GM20431 (cell line): Measurements from ENCODE around the gene NEB.
"Not testable (repeated sequence)": the region's sequence is repeated elsewhere in the genome, so short reads cannot be mapped to it uniquely, and the experiment has no call there.

Experiments
- in situ Hi-C: fragments of 300-500 bp; cut with MseI, MboI; formaldehyde crosslinking; loops from one replicate; pipeline ENCODE4 v1.15.0; 2020; ENCODE audit warnings: low sequenced_read_pairs; ENCODE audit not compliant: unreplicated experiment

Gene NEB

DNA sequence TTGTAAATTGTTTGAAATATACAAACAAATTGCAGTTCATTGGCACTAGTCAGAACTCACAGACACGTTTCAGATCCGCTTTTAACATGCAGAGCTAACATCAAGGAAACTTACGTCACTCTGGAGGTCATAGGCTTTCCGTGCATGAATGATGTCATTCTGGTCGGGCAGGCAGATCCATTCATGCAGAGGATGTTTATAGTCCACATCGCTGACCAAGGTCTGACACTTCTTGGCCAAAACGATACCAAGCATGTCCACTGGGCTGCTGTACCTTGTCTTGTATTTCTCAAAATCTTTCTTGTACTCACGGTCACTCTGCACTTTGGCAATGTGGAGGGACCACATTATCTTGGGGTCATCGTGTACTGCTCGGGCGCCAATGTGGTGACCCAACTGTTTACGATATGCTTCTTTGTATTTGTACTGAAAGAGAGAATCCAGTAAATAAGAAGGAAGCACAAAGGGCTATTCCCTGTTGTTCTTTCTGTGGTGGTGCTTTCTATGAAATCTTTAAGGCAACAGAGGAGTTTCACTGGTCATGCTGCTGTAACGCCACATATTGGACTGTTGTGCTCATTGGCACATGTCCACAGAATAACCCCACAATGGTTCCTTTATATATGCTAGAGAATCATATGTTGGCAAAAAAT, 114.8 kb downstream of the NEB start:
- in situ Hi-C loops: no loop called here

- in situ Hi-C loops: no loop called here
These were observed 117.4 kb downstream of the NEB start for GRCh38 chr2:151616760-151617339.

DNA sequence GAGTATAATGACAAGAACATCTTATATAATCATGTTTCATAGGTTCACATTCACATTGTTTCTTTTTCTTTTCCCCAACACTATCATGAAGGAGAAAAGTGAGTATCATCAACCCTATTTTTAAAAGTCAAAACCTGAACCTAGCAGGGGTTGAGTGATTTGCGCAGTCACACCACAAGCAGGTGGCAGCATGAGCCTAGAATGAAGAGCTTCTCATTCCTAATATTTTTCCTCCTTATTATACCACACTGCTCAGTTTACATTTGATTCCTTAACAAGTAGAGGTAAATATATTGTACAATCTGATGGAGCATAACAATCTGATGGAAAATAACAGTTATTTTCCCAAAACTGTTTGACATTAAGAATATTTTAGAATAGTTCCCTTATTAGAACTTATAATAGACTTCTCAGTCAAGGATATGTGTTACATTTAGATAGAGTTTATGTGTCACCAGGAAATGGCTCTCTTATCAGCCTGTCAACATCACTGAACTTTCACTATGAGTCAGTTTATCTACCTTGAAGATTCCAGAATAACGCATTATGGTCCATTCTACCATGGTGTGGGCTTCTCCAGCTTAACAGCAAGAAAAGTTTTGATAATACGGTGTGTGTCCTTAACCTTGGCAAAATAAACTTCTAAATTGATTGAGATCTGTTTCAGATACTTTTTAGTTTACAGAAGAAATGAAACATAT, 119.5 kb downstream of the NEB start:
- in situ Hi-C loops: no loop called here

- in situ Hi-C loops: no loop called here
These were observed 120.1 kb downstream of the NEB start for GRCh38 chr2:151614159-151614558.

DNA sequence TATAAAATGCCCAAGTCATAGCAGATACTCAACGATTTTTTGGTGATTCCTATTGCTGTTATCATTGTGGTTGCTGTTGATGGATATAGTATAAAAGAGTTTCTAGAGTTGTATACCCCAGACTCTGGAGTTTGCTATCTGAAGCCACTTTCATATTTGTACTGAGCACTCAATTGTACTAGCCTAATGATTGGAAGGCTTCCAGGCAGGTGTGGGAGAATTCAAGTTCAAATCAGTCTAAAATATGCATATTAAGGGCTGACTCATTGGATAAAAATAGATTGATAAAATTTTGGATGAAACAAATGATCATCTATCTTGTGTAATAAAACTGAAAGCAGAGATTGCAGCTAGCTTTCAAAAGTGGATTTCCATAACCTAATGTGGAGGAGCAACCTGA, 122.9 kb downstream of the NEB start:
- in situ Hi-C loops: no loop called here

DNA sequence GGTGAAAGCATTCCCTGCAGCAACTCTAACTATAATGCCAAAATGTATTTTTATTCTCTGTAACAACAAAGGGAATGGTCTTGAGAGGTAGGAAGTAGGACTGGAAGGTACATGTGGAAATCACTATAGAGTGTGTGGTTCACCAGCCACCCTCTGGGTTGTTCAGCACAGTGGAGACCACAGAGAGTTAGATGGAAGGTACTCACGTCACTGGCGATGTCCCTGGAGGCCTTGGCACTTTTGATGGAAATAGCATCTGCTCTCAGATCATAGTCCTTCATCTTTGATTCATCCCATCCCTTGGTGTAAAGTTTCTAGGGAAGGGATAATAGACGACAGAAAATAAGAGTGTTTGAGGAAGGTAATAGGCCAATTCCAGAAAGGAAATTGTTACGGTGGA, 124.0 kb downstream of the NEB start:
- in situ Hi-C loops: no loop called here

DNA sequence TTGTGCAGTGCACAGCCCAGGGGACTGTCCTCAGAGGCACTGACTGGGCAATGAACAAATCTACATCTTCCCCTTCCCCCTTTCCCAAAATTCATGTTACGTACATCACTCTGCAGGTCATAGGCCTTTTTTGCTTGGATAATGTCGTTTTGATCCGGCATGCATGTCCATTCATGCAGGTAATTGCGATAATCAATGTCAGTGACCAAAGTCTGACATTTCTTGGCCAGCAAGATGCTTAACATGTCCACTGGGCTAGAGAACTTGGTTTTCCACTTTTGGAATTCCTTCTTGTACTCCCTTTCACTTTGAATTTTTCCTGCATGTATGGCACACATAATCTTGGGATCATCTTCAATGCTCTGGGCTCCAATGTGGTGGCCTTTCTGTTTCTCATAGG, 124.6 kb downstream of the NEB start:
- in situ Hi-C loops: no loop called here

- in situ Hi-C loops: not testable (repeated sequence)
These were observed 126.5 kb downstream of the NEB start for GRCh38 chr2:151607459-151608424.

GRCh38 chr2:151603530-151603929, 130.7 kb downstream of the NEB start:
- in situ Hi-C loops: not testable (repeated sequence)

DNA sequence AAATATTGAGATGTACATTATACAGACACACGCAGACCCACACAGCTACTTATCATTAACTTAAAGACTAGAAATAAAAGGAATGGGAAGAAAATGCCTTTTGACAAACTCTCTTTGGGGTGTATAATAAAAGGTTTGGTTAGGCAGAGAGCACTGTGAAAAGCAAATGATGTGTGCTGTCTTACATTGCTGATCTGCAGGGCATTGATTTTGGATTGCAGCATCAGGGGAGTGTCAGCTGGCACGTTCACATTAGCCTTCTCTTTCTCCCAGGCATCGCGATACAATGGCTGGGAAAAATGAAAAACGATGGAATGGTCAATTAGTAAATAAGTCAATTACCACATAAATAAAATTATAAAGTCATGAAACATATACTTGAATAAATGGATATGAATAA, 131.9 kb downstream of the NEB start:
- in situ Hi-C loops: not testable (repeated sequence)

- in situ Hi-C loops: not testable (repeated sequence)
These were observed 132.5 kb downstream of the NEB start for GRCh38 chr2:151601803-151602202.

- in situ Hi-C loops: not testable (repeated sequence)
These were observed 137.2 kb downstream of the NEB start for GRCh38 chr2:151596903-151597608.

DNA sequence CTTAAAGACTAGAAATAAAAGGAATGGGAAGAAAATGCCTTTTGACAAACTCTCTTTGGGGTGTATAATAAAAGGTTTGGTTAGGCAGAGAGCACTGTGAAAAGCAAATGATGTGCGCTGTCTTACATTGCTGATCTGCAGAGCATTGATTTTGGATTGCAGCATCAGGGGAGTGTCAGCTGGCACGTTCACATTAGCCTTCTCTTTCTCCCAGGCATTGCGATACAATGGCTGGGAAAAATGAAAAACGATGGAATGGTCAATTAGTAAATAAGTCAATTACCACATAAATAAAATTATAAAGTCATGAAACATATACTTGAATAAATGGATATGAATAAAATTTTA, 142.4 kb downstream of the NEB start:
- in situ Hi-C loops: not testable (repeated sequence)

DNA sequence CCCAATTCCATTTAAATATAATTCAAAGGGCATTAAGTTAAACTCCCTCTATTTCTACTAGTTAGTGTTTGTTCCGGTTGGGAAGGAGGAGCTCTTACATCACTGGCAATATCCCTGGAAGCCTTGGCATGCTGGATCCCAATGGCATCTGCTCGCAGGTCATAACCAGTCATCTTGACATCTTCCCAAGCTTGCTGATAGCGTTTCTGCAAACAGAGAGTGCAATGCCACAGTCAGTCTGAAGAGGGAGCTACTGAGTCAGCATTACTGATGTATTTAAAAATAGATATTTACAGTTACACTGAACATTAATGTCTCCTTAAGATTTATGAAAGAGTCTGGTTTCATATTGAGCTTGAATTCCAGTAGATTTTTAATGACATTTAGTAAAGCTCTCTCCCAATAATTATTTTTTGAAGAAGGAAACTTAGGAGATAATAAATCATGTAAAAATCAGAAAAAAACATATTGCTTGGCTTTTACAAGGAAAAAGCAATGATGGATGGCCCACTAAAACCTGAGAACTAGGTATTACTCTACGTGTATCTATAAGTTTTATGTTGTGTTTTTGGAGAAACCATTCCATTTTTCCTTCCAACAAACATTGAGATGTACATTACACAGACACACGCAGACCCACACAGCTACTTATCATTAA, 142.9 kb downstream of the NEB start:
- in situ Hi-C loops: not testable (repeated sequence)

- in situ Hi-C loops: not testable (repeated sequence)
These were observed 153.0 kb downstream of the NEB start for GRCh38 chr2:151581300-151581699.

- in situ Hi-C loops: not testable (repeated sequence)
These were observed 153.6 kb downstream of the NEB start for GRCh38 chr2:151580697-151581096.

DNA sequence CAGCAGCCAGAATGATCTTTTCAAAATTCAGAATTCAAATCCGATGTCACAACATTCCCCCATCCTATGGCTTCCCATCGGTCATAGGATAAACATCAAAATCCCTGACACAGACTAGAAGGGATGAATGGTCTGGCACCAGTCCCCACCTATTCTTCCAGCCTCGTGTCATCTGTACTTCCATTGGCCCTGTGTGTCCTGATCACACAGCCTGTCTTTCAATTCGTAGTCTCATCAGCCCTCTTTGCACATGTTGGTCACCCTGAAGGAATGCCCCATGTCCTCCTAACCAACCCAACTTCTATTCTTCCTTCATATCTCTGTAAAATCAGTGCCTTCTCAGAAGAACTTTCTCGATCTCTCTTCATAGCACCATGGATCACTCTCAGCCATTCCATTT, 157.2 kb downstream of the NEB start:
- in situ Hi-C loops: no loop called here

GRCh38 chr2:151576080-151576479, 158.2 kb downstream of the NEB start:
- in situ Hi-C loops: no loop called here

DNA sequence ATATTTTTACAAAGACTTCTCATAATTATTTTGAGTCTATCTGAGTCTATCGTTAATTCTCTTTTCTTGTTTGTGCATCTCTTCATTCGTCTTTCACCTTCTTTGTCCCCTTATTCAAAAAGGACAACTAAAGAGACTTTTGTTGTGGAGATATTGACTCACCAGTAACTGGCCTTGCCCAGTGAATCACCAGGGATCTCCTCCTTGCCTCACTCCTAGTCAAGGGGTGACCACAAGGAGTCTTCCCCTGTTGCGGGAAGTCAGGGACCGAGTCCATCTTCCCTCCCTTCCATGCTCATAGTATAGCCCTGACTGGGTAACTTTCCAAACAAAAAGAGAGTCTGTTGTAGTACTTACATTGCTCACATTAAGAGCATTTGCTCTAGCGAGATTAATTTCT, 158.9 kb downstream of the NEB start:
- in situ Hi-C loops: no loop called here
